ENCODE results near the gene EIF5. TPM values are rescaled to one million over a fixed set of nuclear protein-coding genes. Genes with fewer than 3 reads are reported as not detected.

EIF5 gene
- total and polyA plus RNA-seq, 2 donors (not counting 3 experiments of a cell fraction or from before 2014, with no cell fraction given), result 175 to 313 TPM

- H3K27ac ChIP-seq (ENCODE audit: insufficient read depth, low read depth, low read length), result no peak overlapping the region
- DNase-seq (ENCODE audit: low read depth, low spot score) (no peak), FAIRE-seq (no peak)
- no peaks in the 10 kb centered on the region for H4K20me1 ChIP-seq (replicated peaks; ENCODE audit: control insufficient read depth, extremely low read depth, insufficient read depth, low read length)
- BruUV-seq (replicated peaks), result no TSS peak
- H3K27me3 ChIP-seq (ENCODE audit: control insufficient read depth in 2 of 2, insufficient read depth in 2 of 2, low read length in 2 of 2), result no peaks in the 10 kb centered on the region
- H3K9ac ChIP-seq (replicated peaks; ENCODE audit: extremely low read depth, insufficient read depth, low read length), result no peak overlapping the region
- H3K4me2 ChIP-seq (ENCODE audit: insufficient read depth, low read length), result no peak overlapping the region
- ChIA-PET CTCF (interaction anchor here (8.1 kb wide), 1 partner anchor 43 kb away, joined by 74 read pairs; no protein-coding TSS in a partner anchor), POLR2A (no interaction called here)
- no peaks in the 10 kb centered on the region for H3K9me1 ChIP-seq (replicated peaks; ENCODE audit: control insufficient read depth, extremely low read depth, insufficient read depth, low read length)
- TF ChIP-seq EZH2 (IDR thresholded peaks at IDR 0.05; ENCODE audit: borderline replicate concordance, low read depth, low read length, severe bottlenecking) (no peak), FOS (IDR thresholded peaks at IDR 0.05; ENCODE audit: borderline replicate concordance, insufficient read depth, low read length) (no peak), CTCF (IDR thresholded peaks at IDR 0.05; ENCODE audit: extremely low read depth in 1 of 2, insufficient read depth in 1 of 2, low read depth in 1 of 2, low read length in 2 of 2) (no peak), POLR2A (IDR thresholded peaks at IDR 0.05; ENCODE audit: low read depth, low read length) (no peak)
- dilution Hi-C loops (cut with MboI; ENCODE audit: extremely low pct_ligation_motif_present, low sequenced_read_pairs) (no loop called here), intact Hi-C loops (cut with micrococcal nuclease) (loop anchor here (5.0 kb wide), 1 partner anchor 39 kb away; the partner anchor contains the start of gene MARK3)
- peaks cover 7 to 10% of the 10 kb centered on the region in 2 experiments for H3K36me3 ChIP-seq (ENCODE audit: control insufficient read depth in 2 of 2, extremely low read depth in 1 of 2, insufficient read depth in 2 of 2, low read length in 2 of 2)
- H2AFZ ChIP-seq (ENCODE audit: low read depth, low read length), result no peak overlapping the region
- no peaks in the 10 kb centered on the region for H3K9me3 ChIP-seq (replicated peaks; ENCODE audit: control insufficient read depth, insufficient read depth, low read length)
- H3K4me1 ChIP-seq (ENCODE audit: control insufficient read depth, extremely low read depth, insufficient read depth, low read length), result no peaks in the 10 kb centered on the region
- H3K79me2 ChIP-seq (ENCODE audit: control insufficient read depth, insufficient read depth, low read length), result no peaks in the 10 kb centered on the region
- no peak overlapping the region for H3K4me3 ChIP-seq (replicated peaks in 1 of 3; ENCODE audit: insufficient read depth in 1 of 3, low read depth in 1 of 3, low read length in 3 of 3)
Observed at GRCh38 chr14:103348154-103348553, 14.1 kb downstream of the EIF5 start.

- TF ChIP-seq CTCF (IDR thresholded peaks at IDR 0.05; ENCODE audit: extremely low read depth in 1 of 2, insufficient read depth in 1 of 2, low read depth in 1 of 2, low read length in 2 of 2) (no peak), POLR2AphosphoS5 (IDR thresholded peaks at IDR 0.05; ENCODE audit: insufficient read depth, low read depth, low read length) (no peak), FOS (IDR thresholded peaks at IDR 0.05; ENCODE audit: borderline replicate concordance, insufficient read depth, low read length) (no peak), GATA2 (IDR thresholded peaks at IDR 0.05; ENCODE audit: insufficient read depth, insufficient read length, low read depth, low read length) (no peak), POLR2A (IDR thresholded peaks at IDR 0.05; ENCODE audit: low read depth, low read length) (no peak)
- H3K4me3 ChIP-seq (replicated peaks in 1 of 3; ENCODE audit: insufficient read depth in 1 of 3, low read depth in 1 of 3, low read length in 3 of 3), result no peak overlapping the region
- no peak overlapping the region for H3K27ac ChIP-seq (ENCODE audit: insufficient read depth, low read depth, low read length)
- H3K36me3 ChIP-seq (ENCODE audit: control insufficient read depth in 2 of 2, extremely low read depth in 1 of 2, insufficient read depth in 2 of 2, low read length in 2 of 2), result no peaks in the 10 kb centered on the region
- H3K79me2 ChIP-seq (ENCODE audit: control insufficient read depth, insufficient read depth, low read length), result no peaks in the 10 kb centered on the region
- H4K20me1 ChIP-seq (replicated peaks; ENCODE audit: control insufficient read depth, extremely low read depth, insufficient read depth, low read length), result no peaks in the 10 kb centered on the region
- no peaks in the 10 kb centered on the region for H3K9me1 ChIP-seq (replicated peaks; ENCODE audit: control insufficient read depth, extremely low read depth, insufficient read depth, low read length)
- intact Hi-C loops (cut with micrococcal nuclease), result loop anchor here (5.0 kb wide), 1 partner anchor 37 kb away; the partner anchor contains the start of gene MARK3
- FAIRE-seq (no peak), DNase-seq (ENCODE audit: low read depth, low spot score) (no peak)
- no TSS peak for BruUV-seq (replicated peaks)
- H2AFZ ChIP-seq (ENCODE audit: low read depth, low read length), result no peak overlapping the region
- H3K4me1 ChIP-seq (ENCODE audit: control insufficient read depth, extremely low read depth, insufficient read depth, low read length), result no peaks in the 10 kb centered on the region
- CTCF ChIA-PET, result interaction anchor here (8.1 kb wide), 1 partner anchor 41 kb away, joined by 74 read pairs; no protein-coding TSS in a partner anchor
- no peak overlapping the region for H3K4me2 ChIP-seq (ENCODE audit: insufficient read depth, low read length)
- H3K27me3 ChIP-seq (ENCODE audit: control insufficient read depth in 2 of 2, insufficient read depth in 2 of 2, low read length in 2 of 2), result no peaks in the 10 kb centered on the region
- no peaks in the 10 kb centered on the region for H3K9me3 ChIP-seq (replicated peaks; ENCODE audit: control insufficient read depth, insufficient read depth, low read length)
- POLR2A ChIA-PET, result no interaction called here
- dilution Hi-C loops (cut with MboI; ENCODE audit: extremely low pct_ligation_motif_present, low sequenced_read_pairs), result no loop called here
- no peak overlapping the region for H3K9ac ChIP-seq (replicated peaks; ENCODE audit: extremely low read depth, insufficient read depth, low read length)
Observed at GRCh38 chr14:103349982-103350381, 15.9 kb downstream of the EIF5 start.

Data from endothelial cell of umbilical vein (primary cell).